Measurements from ENCODE around the gene LRSAM1.

The LRSAM1 gene

GRCh38 chr9:127430415-127430814, 20.9 kb upstream of the LRSAM1 start:
- no peak for TF ChIP-seq SIN3A (IDR thresholded peaks at IDR 0.05; ENCODE audit: borderline replicate concordance, insufficient read depth, low read length)
- TF ChIP-seq FOXP2 (optimal IDR thresholded peaks at IDR 0.05; ENCODE audit: borderline replicate concordance, extremely low read depth, extremely low read length, insufficient read depth): no peak
- TF ChIP-seq POLR2AphosphoS5 (IDR thresholded peaks at IDR 0.05; ENCODE audit: low read depth, low read length): no peak
- TF ChIP-seq REST (IDR thresholded peaks at IDR 0.05; ENCODE audit: insufficient read depth in 1 of 2, low read depth in 2 of 2, low read length in 2 of 2): no peak
- no peak for TF ChIP-seq TAF1 (IDR thresholded peaks at IDR 0.05; ENCODE audit: borderline replicate concordance, insufficient read depth, low read length)

- TF ChIP-seq POLR2AphosphoS5 (IDR thresholded peaks at IDR 0.05; ENCODE audit: low read depth, low read length): no peak
- no peak for TF ChIP-seq FOXP2 (optimal IDR thresholded peaks at IDR 0.05; ENCODE audit: borderline replicate concordance, extremely low read depth, extremely low read length, insufficient read depth)
- no peak for TF ChIP-seq TAF1 (IDR thresholded peaks at IDR 0.05; ENCODE audit: borderline replicate concordance, insufficient read depth, low read length)
- TF ChIP-seq REST (IDR thresholded peaks at IDR 0.05; ENCODE audit: insufficient read depth in 1 of 2, low read depth in 2 of 2, low read length in 2 of 2): no peak
- TF ChIP-seq SIN3A (IDR thresholded peaks at IDR 0.05; ENCODE audit: borderline replicate concordance, insufficient read depth, low read length): no peak
These were observed 13.6 kb upstream of the LRSAM1 start for GRCh38 chr9:127437497-127438264.

GRCh38 chr9:127438394-127438793, 12.9 kb upstream of the LRSAM1 start:
- no peak for TF ChIP-seq REST (IDR thresholded peaks at IDR 0.05; ENCODE audit: insufficient read depth in 1 of 2, low read depth in 2 of 2, low read length in 2 of 2)
- no peak for TF ChIP-seq POLR2AphosphoS5 (IDR thresholded peaks at IDR 0.05; ENCODE audit: low read depth, low read length)
- TF ChIP-seq TAF1 (IDR thresholded peaks at IDR 0.05; ENCODE audit: borderline replicate concordance, insufficient read depth, low read length): no peak
- no peak for TF ChIP-seq FOXP2 (optimal IDR thresholded peaks at IDR 0.05; ENCODE audit: borderline replicate concordance, extremely low read depth, extremely low read length, insufficient read depth)
- TF ChIP-seq SIN3A (IDR thresholded peaks at IDR 0.05; ENCODE audit: borderline replicate concordance, insufficient read depth, low read length): no peak

- TF ChIP-seq TAF1 (IDR thresholded peaks at IDR 0.05; ENCODE audit: borderline replicate concordance, insufficient read depth, low read length): no peak
- TF ChIP-seq FOXP2 (optimal IDR thresholded peaks at IDR 0.05; ENCODE audit: borderline replicate concordance, extremely low read depth, extremely low read length, insufficient read depth): no peak
- no peak for TF ChIP-seq REST (IDR thresholded peaks at IDR 0.05; ENCODE audit: insufficient read depth in 1 of 2, low read depth in 2 of 2, low read length in 2 of 2)
- no peak for TF ChIP-seq POLR2AphosphoS5 (IDR thresholded peaks at IDR 0.05; ENCODE audit: low read depth, low read length)
- no peak for TF ChIP-seq SIN3A (IDR thresholded peaks at IDR 0.05; ENCODE audit: borderline replicate concordance, insufficient read depth, low read length)
These were observed 6.9 kb upstream of the LRSAM1 start for GRCh38 chr9:127444283-127444920.
